Measurements from ENCODE around the gene PAEP.

PAEP gene

DNA sequence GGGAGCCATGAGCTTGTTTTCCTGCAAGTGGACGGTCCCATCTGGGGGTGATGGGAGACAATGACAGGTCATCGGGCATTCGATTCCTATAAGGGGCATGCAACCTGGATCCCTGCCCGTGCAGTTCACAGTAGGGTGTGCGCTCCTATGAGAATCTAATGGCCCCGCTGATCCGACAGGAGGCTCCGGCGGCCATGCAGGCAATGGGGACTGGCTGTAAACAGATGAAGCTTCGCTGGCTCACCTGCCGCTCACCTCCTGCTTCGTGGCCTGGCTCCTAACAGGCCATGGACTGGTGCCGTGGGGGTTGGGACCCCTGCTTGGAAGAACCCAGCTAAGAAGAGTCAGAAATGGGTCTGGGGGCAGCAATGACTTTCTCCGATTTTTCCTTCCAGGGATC, 21.0 kb downstream of the PAEP start:
- no peaks in the 10 kb centered on the region for H3K27me3 ChIP-seq (ENCODE audit: low read length)
- no peaks in the 10 kb centered on the region for H3K9me2 ChIP-seq (replicated peaks; ENCODE audit: insufficient read depth, low read length)
- TF ChIP-seq EZH2phosphoT487 (conservative IDR thresholded peaks at IDR 0.05; ENCODE audit: low read length) = no peak
- TF ChIP-seq, protein P1, sequence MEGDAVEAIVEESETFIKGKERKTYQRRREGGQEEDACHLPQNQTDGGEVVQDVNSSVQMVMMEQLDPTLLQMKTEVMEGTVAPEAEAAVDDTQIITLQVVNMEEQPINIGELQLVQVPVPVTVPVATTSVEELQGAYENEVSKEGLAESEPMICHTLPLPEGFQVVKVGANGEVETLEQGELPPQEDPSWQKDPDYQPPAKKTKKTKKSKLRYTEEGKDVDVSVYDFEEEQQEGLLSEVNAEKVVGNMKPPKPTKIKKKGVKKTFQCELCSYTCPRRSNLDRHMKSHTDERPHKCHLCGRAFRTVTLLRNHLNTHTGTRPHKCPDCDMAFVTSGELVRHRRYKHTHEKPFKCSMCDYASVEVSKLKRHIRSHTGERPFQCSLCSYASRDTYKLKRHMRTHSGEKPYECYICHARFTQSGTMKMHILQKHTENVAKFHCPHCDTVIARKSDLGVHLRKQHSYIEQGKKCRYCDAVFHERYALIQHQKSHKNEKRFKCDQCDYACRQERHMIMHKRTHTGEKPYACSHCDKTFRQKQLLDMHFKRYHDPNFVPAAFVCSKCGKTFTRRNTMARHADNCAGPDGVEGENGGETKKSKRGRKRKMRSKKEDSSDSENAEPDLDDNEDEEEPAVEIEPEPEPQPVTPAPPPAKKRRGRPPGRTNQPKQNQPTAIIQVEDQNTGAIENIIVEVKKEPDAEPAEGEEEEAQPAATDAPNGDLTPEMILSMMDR (IDR thresholded peaks at IDR 0.05; ENCODE audit: insufficient read depth, low read length, poor library complexity, severe bottlenecking) = no peak

DNA sequence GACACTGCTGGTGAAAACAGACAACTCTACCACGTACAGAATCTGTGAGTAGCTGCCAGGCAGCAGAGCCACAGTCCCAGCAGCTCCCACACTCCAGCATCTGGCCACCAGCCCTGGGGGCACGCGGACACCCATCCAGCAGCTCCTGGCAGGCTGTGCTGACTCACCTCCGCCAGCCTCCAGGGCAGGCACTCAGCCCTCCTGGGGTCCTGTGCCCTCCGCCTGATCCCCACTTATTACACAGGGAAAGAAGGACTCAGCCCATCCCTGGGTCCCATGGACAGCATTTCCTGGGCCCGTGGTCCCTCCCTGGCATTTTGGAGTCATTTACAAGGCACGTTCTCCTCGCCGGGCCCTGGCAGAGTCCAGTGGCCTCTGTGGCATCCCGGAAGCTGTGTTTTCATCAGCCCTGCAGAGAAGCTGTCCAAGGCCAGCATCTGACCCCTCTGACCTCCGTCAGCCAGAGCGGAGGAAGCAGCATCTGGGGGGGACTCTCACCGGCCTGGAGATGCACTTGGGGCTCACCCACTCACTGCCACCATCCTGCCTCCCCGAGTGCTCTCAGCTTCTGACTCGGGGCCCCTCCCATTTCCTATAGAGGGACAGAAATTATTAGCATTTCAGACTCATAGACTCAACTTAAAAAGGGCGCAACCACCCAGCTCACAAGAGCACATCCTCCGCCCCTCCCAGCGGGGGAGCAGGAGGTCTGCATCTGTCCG, 21.6 kb downstream of the PAEP start:
- Histone ChIP-seq H3F3A (ENCODE audit: insufficient read depth) (no peaks in the 10 kb centered on the region), H3K4me2 (ENCODE audit: low read depth, low read length, poor library complexity, severe bottlenecking) (no peak overlapping the region), H3K9me3 (ENCODE audit: insufficient read depth, low read length) (no peaks in the 10 kb centered on the region), H3K4me3 (ENCODE audit: insufficient read depth, low read length, poor library complexity, severe bottlenecking) (no peak overlapping the region), H3K9ac (ENCODE audit: low read length) (no peak overlapping the region), H3K27me3 (ENCODE audit: low read length) (no peaks in the 10 kb centered on the region), H3K36me3 (ENCODE audit: low read length) (no peaks in the 10 kb centered on the region), H3K27ac (ENCODE audit: low read depth, low read length) (no peak overlapping the region), H3K79me2 (ENCODE audit: insufficient read depth, low read length) (no peaks in the 10 kb centered on the region), H2AFZ (ENCODE audit: low read depth, low read length, severe bottlenecking) (no peak overlapping the region), H4K20me1 (ENCODE audit: low read depth, low read length) (no peaks in the 10 kb centered on the region), H3K9me2 (replicated peaks; ENCODE audit: insufficient read depth, low read length) (no peaks in the 10 kb centered on the region)
- TF ChIP-seq, protein P1 (IDR thresholded peaks at IDR 0.05; ENCODE audit: insufficient read depth, low read length, poor library complexity, severe bottlenecking) = no peak
- TF ChIP-seq EZH2phosphoT487 (conservative IDR thresholded peaks at IDR 0.05; ENCODE audit: low read length) = no peak

More for the DNA sequence above, 21.0 kb downstream of the PAEP start:
- no peak overlapping the region for H3K4me3 ChIP-seq (ENCODE audit: insufficient read depth, low read length, poor library complexity, severe bottlenecking)
- no peak overlapping the region for H3K4me2 ChIP-seq (ENCODE audit: low read depth, low read length, poor library complexity, severe bottlenecking)
- H3K79me2 ChIP-seq (ENCODE audit: insufficient read depth, low read length) = no peaks in the 10 kb centered on the region
- no peak overlapping the region for H2AFZ ChIP-seq (ENCODE audit: low read depth, low read length, severe bottlenecking)
- no peak overlapping the region for H3K27ac ChIP-seq (ENCODE audit: low read depth, low read length)
- no peaks in the 10 kb centered on the region for H4K20me1 ChIP-seq (ENCODE audit: low read depth, low read length)
- no peaks in the 10 kb centered on the region for H3K36me3 ChIP-seq (ENCODE audit: low read length)
- no peaks in the 10 kb centered on the region for H3F3A ChIP-seq (ENCODE audit: insufficient read depth)
- no peak overlapping the region for H3K9ac ChIP-seq (ENCODE audit: low read length)
- H3K9me3 ChIP-seq (ENCODE audit: insufficient read depth, low read length) = no peaks in the 10 kb centered on the region

DNA sequence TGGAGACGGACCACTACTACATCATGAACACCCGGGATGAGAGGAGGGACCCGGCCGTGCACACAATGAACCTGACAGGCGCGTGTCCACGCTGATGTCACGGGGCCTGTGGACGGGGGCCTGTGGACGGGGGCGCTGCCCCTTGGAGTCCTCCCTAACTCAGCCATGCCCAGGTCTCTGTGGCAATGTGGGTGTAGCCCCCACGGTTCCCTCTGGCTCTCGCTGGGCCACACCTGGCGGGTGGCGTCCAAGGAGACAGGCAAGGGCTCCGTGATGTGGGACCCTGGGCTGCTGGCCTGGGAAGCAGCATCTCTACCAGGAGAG, 22.1 kb downstream of the PAEP start:
- H3K4me3 ChIP-seq (ENCODE audit: insufficient read depth, low read length, poor library complexity, severe bottlenecking) = no peak overlapping the region
- TF ChIP-seq EZH2phosphoT487 (conservative IDR thresholded peaks at IDR 0.05; ENCODE audit: low read length) = no peak

DNA sequence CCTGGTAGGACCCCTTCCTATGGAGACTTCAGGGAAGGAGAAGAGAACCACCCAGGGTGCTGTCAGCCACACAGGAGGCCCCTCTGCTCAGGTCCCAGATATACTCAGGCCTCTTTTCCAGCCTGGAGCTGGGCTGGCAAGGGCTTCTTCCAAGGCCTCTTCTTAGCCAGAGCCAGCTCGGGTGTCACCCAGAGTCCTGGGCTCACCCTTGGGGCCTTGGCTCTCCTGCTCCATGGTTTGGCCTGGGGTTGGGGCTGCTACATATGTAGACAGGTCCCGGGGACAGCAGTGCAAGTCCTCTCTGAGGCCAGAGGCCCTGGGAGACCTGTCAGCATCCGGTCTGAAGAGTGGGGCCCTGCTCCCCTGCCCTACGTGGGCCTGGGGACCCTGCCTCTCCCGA, 22.8 kb downstream of the PAEP start:
- no peak overlapping the region for H3K27ac ChIP-seq (ENCODE audit: low read depth, low read length)
- H3K9me3 ChIP-seq (ENCODE audit: insufficient read depth, low read length) = no peaks in the 10 kb centered on the region
- no peaks in the 10 kb centered on the region for H3K79me2 ChIP-seq (ENCODE audit: insufficient read depth, low read length)
- no peak overlapping the region for H2AFZ ChIP-seq (ENCODE audit: low read depth, low read length, severe bottlenecking)
- H4K20me1 ChIP-seq (ENCODE audit: low read depth, low read length) = no peaks in the 10 kb centered on the region
- H3K4me3 ChIP-seq (ENCODE audit: insufficient read depth, low read length, poor library complexity, severe bottlenecking) = no peak overlapping the region
- no peaks in the 10 kb centered on the region for H3K36me3 ChIP-seq (ENCODE audit: low read length)
- H3K4me2 ChIP-seq (ENCODE audit: low read depth, low read length, poor library complexity, severe bottlenecking) = no peak overlapping the region
- no peak overlapping the region for H3K9ac ChIP-seq (ENCODE audit: low read length)
- H3F3A ChIP-seq (ENCODE audit: insufficient read depth) = no peaks in the 10 kb centered on the region
- H3K9me2 ChIP-seq (replicated peaks; ENCODE audit: insufficient read depth, low read length) = no peaks in the 10 kb centered on the region
- TF ChIP-seq, protein P1 (IDR thresholded peaks at IDR 0.05; ENCODE audit: insufficient read depth, low read length, poor library complexity, severe bottlenecking) = no peak
- no peak for TF ChIP-seq EZH2phosphoT487 (conservative IDR thresholded peaks at IDR 0.05; ENCODE audit: low read length)
- no peaks in the 10 kb centered on the region for H3K27me3 ChIP-seq (ENCODE audit: low read length)

More for the DNA sequence above, 22.1 kb downstream of the PAEP start:
- H3F3A ChIP-seq (ENCODE audit: insufficient read depth) = no peaks in the 10 kb centered on the region
- H4K20me1 ChIP-seq (ENCODE audit: low read depth, low read length) = no peaks in the 10 kb centered on the region
- H3K27me3 ChIP-seq (ENCODE audit: low read length) = no peaks in the 10 kb centered on the region
- H3K79me2 ChIP-seq (ENCODE audit: insufficient read depth, low read length) = no peaks in the 10 kb centered on the region
- H3K9me2 ChIP-seq (replicated peaks; ENCODE audit: insufficient read depth, low read length) = no peaks in the 10 kb centered on the region
- H3K4me2 ChIP-seq (ENCODE audit: low read depth, low read length, poor library complexity, severe bottlenecking) = no peak overlapping the region
- no peak overlapping the region for H3K9ac ChIP-seq (ENCODE audit: low read length)
- no peaks in the 10 kb centered on the region for H3K9me3 ChIP-seq (ENCODE audit: insufficient read depth, low read length)
- no peak overlapping the region for H3K27ac ChIP-seq (ENCODE audit: low read depth, low read length)
- H2AFZ ChIP-seq (ENCODE audit: low read depth, low read length, severe bottlenecking) = no peak overlapping the region
- H3K36me3 ChIP-seq (ENCODE audit: low read length) = no peaks in the 10 kb centered on the region

All from SU-DHL-6 (cell line).